Measurements from ENCODE around the gene CEP20.

The CEP20 gene

DNA sequence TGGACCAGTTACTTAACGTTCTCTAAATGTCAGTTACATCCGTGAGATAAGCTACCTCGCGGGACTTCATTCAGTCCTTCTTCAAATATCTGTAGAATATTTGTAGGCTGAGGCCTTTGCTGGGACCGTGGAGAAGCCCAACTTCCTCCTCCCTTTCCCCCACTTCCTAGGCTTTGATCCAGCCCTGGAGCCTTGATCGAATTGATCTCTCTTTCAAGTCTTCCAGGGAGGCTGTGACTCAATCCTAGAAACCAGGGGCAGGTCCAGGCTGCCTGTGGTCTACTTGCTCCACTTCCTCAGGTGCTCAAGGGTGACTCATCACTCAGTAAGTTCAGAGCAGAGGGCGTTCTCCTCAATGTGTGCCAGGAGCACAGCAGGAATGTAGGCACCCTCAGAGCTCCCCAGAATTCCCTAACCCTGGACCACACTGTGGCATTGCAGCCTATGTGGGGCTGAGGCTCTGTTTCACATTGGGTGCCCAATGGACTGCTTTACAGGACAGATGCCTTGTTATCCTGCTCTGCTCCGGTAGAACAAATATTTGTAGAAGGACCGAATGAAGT, 11.2 kb upstream of the CEP20 start:
- FAIRE-seq, result peak; percentile 77
- no peak for DNase-seq (ENCODE audit: extremely low spot score, insufficient read length, low read depth)

DNA sequence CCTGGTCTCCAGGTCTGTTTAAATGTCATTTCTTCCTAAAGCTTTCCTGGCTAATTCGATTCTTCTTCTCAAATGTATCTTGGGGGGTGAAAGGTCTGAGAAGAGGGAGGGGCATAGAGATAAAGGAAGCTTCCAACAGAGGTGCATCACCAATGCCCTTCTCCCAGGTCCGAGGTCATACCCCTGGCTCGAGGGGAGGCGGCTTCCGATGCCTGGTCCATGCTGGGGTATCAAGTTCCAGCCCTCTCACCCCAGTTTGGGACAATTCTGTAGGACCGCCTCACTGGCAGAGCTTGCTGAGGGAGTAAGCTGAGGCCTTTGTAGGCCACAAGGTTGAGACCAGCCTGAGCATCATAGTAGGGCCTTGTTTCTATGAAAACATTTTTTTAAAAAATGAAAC, 10.3 kb upstream of the CEP20 start:
- no peak for FAIRE-seq
- DNase-seq (ENCODE audit: extremely low spot score, insufficient read length, low read depth), result no peak

- peak; percentile 89 for FAIRE-seq
- DNase-seq (ENCODE audit: extremely low spot score, insufficient read length, low read depth), result peak; percentile 46
These were observed 9.4 kb upstream of the CEP20 start for GRCh38 chr16:15897834-15898254.

DNA sequence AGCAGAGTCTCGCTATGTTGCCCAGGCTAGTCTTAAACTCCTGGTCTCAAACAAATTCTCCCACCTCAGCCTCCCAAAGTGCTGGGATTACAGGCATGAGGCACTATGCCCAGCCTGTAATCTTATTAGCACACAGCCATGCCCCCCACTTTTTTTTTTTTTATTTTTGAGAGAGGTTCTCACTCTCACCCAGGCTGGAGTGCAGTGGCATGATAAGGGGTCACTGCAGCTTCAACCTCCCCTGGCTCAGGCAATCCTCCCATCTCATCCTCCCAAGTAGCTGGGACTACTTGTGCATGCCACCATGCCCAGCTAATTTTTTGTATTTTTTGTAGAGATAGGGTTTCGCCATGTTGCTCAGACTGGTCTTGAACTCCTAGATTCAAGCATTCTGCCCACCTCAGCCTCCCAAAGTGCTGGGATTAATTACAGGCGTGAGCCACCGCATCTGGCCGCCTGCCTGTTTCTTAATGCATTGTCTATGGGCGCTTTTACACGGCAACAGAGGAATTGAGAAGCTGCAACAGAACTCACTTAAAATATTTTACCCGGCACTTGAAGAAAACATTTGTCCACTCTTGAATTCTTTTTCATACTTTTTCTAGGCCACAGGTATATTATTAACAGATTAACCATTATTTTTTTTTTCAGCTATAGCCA, 8.8 kb upstream of the CEP20 start:
- no peak for DNase-seq (ENCODE audit: extremely low spot score, insufficient read length, low read depth)
- FAIRE-seq, result no peak

DNA sequence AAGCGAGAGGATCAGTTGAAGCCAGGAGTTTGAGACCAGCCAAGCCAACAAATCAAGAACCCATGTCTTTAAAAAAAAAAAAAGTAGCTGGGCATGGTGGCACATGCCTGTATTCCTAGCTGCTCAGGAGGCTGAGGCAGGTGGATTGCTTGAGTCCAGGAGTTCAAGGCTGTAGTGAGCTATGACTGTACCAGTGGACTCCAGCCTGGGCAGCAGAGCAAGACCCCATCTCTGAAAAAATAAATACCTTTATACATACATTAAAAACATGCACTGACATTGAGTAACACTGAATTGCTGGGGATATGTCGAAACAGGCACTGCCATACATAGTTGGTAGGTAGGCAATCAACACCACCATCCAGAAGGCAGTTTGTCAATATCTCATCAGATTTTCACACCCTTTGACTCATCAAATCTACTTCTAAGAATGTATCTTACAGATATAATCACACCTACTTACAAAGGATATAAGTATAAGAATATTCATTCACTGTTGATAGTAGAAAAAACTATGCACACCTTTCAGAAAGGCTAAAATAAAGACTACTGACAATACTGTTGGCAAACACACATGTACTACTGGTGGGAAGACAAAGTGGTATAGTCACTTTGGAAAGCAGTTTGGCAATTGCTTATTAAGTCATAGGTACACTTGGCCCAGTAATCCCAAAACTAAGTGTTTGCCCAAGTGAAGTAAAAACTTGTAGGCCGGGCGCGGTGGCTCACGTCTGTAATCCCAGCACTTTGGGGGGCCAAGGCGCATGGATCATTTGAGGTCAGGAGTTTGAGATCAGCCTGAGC, 6.4 kb upstream of the CEP20 start:
- no peak for FAIRE-seq
- no peak for DNase-seq (ENCODE audit: extremely low spot score, insufficient read length, low read depth)

DNA sequence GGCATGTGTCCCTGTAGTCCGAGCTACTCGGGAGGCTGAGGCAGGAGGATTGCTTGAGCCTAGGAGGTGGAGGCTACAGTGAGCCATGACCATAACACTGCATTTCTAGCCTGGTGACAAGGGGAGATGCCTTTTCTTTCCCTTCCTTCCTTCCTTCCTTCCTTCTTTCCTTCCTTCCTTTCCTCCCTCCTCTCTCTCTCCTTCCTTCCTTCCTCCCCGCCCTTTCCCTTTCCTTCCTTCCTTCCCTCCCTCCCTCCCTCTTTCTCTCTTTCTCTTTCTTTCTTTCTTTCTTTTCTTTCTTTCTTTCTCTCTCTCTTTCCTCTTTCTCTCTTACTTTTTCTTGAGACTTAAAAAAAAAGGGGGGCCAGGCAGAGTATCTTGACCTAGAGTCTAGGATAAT, 3.1 kb upstream of the CEP20 start:
- FAIRE-seq, result no peak
- DNase-seq (ENCODE audit: extremely low spot score, insufficient read length, low read depth), result no peak

GRCh38 chr16:15887283-15887682, 1.1 kb downstream of the CEP20 start:
- no peak for FAIRE-seq
- DNase-seq (ENCODE audit: extremely low spot score, insufficient read length, low read depth), result no peak

DNA sequence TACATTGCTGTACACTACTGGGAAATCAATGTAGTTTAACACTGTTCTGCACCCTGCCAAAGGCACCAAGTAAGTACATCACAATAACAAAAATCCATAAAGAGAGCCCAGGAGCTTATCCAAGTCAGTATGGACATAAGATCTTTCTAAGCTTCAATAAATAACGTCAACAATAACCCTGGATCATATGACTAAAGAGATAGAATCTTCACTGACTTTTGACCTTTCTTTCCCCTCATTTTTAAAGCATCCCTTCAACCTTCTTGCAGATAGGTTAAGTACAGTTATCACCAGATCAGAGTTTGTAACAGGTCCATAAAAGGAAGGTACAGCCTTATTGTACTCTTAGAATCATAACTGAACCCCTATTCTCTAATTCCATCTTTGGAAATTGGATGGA, 2.3 kb downstream of the CEP20 start:
- no peak for DNase-seq (ENCODE audit: extremely low spot score, insufficient read length, low read depth)
- no peak for FAIRE-seq

DNA sequence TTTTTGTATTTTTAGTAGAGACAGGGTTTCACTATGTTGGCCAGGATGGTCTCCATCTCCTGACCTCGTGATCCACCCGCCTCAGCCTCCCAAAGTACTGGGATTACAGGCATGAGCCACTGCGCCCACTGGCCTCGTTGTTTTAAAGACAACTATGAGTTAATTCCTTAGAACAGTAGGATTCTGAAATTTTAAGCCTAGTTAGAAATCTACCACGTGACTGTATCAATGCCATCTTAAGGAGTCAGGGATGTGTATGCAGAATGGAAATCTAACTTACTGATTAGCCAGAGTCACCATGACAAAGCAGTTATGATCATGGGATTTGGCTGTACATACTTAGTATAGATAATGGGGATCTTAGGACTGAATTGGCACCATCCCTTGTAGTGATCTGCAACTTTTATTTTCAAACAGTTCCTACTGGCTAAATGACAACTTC, 2.8 kb downstream of the CEP20 start:
- DNase-seq (ENCODE audit: extremely low spot score, insufficient read length, low read depth), result no peak

GRCh38 chr16:15882563-15882962, 5.8 kb downstream of the CEP20 start:
- no peak for FAIRE-seq
- DNase-seq (ENCODE audit: extremely low spot score, insufficient read length, low read depth), result no peak

More for the DNA sequence above, 2.8 kb downstream of the CEP20 start:
- FAIRE-seq, result no peak

- FAIRE-seq, result no peak
These were observed 6.5 kb downstream of the CEP20 start for GRCh38 chr16:15881794-15882379.

GRCh38 chr16:15880434-15881308, 7.7 kb downstream of the CEP20 start:
- DNase-seq (ENCODE audit: extremely low spot score, insufficient read length, low read depth) (no peak), FAIRE-seq (no peak)

More at GRCh38 chr16:15881794-15882379, 6.5 kb downstream of the CEP20 start:
- no peak for DNase-seq (ENCODE audit: extremely low spot score, insufficient read length, low read depth)

DNA sequence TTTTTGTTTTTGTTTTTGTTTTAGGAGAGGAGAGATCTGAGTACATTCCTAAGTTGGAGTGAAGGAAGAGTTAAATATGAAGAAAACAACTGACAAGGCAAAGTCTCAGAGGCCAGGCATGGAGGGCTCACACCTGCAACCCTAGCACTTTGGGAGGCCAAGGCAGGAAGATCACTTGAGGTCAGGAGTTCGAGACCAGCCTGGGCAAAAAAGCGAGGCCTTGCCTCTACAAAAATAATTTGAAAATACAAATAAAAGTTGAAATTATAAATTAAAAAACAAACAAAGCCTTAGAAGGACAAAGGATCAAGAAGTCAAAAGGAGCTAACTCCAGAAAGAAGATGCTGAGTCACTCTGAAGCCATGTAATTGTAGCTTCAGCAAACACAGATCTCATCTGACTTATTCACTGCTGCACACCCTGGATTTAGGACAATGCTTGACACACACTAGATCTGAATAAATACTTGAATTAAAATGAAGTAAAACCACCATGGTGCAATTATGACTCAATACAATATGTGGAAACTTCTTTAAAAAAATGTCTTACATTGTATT, 9.1 kb downstream of the CEP20 start:
- FAIRE-seq, result no peak
- no peak for DNase-seq (ENCODE audit: extremely low spot score, insufficient read length, low read depth)

GRCh38 chr16:15876503-15876902, 11.9 kb downstream of the CEP20 start:
- no peak for FAIRE-seq

DNA sequence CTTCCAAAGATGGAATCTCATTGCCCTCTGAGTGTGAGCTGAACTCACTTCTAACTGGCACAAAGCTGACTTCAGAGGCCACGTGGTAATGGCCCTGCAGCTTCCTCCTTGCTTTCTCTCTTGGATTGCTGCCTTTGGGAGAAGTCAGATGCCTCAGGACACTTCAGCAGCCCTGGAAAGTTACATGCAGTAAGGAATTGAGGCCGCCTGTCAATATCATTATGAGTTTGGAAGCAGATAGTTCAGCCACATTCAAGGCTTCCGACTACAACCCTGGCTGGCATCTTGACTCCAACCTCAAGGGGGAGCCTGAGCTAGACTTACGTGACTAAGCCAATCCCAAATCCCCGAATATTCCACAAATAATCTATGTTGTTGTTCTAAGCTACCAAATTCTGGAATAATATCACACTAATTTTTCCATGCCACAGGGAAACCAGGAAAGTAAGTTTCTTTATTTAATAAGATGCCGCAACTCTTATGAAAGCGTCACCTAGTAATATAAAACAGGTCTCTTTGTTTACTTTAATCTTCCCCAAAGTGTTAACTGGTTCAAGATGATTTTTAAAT, 13.6 kb downstream of the CEP20 start:
- DNase-seq (ENCODE audit: extremely low spot score, insufficient read length, low read depth) (no peak), FAIRE-seq (peak; percentile 64)

More at GRCh38 chr16:15876503-15876902, 11.9 kb downstream of the CEP20 start:
- DNase-seq (ENCODE audit: extremely low spot score, insufficient read length, low read depth), result no peak

GRCh38 chr16:15873737-15874136, 14.7 kb downstream of the CEP20 start:
- FAIRE-seq, result no peak
- DNase-seq (ENCODE audit: extremely low spot score, insufficient read length, low read depth), result no peak

GRCh38 chr16:15873301-15873700, 15.1 kb downstream of the CEP20 start:
- DNase-seq (ENCODE audit: extremely low spot score, insufficient read length, low read depth) (no peak), FAIRE-seq (no peak)

GRCh38 chr16:15870011-15870410, 18.4 kb downstream of the CEP20 start:
- DNase-seq (ENCODE audit: extremely low spot score, insufficient read length, low read depth) (no peak), FAIRE-seq (no peak)

- FAIRE-seq (no peak), DNase-seq (ENCODE audit: extremely low spot score, insufficient read length, low read depth) (no peak)
These were observed 22.0 kb downstream of the CEP20 start for GRCh38 chr16:15866451-15866850.

All from GM18507 (cell line).